Sigmoid colon (tissue), 7 donors: Measurements from ENCODE around the gene KCNJ5. TPM values are rescaled to one million over a fixed set of nuclear protein-coding genes. Genes with fewer than 3 reads are reported as not detected.

ENCODE experiments used
- DNase-seq: peaks from one replicate; pipeline ENCODE4 v3.0.0-alpha.2; 2019
- H3K27ac ChIP-seq, 4 donors: fragments of 200-600 bp; sonication (generic); one replicate each; pipeline ENCODE4 v1.5.1; 2016 to 2019; ENCODE audit warnings: mild to moderate bottlenecking in 1 of 4
- H3K27me3 ChIP-seq, 3 donors: fragments of 200-600 bp; sonication (generic); one replicate each; pipeline ENCODE4 v1.5.1; 2019; ENCODE audit warnings: mild to moderate bottlenecking in 1 of 3
- H3K36me3 ChIP-seq, 4 donors: fragments of 200-600 bp; sonication (generic); one replicate each; pipeline ENCODE4 v1.5.1; 2016 to 2019
- H3K4me1 ChIP-seq, 4 donors: fragments of 200-600 bp; sonication (generic); one replicate each; pipeline ENCODE4 v1.5.1; 2017 to 2019
- H3K4me3 ChIP-seq, 4 donors: fragments of 200-600 bp; sonication (generic); one replicate each; pipeline ENCODE4 v1.5.1; 2017 to 2019; ENCODE audit warnings: mild to moderate bottlenecking in 2 of 4, moderate library complexity in 1 of 4
- H3K9me3 ChIP-seq, 4 donors: fragments of 200-600 bp in 3 of 4; sonication (generic) in 3 of 4; one replicate each; pipeline versions ENCODE4 v1.5.1 to v1.6.1; 2013 to 2019
- CTCF ChIP-seq, 4 experiments: fragments of 450-650 bp in 3 of 4; fragments of 200-600 bp in 1 of 4; IDR thresholded peaks; one replicate each; pipeline ENCODE4 v1.5.1; 2016 to 2019; ENCODE audit warnings: antibody characterized with exemption in 4 of 4, mild to moderate bottlenecking in 3 of 4, moderate library complexity in 2 of 4
- EP300 ChIP-seq, 4 donors: sonication (generic); formaldehyde crosslinking; IDR thresholded peaks; one replicate each; pipeline ENCODE4 v1.6.1; 2017; ENCODE audit warnings: antibody characterized with exemption in 4 of 4
- POLR2A ChIP-seq, 2 donors: fragments of 450-650 bp; IDR thresholded peaks; one replicate each; pipeline ENCODE4 v1.6.1; 2016; ENCODE audit warnings: antibody characterized with exemption in 2 of 2, mild to moderate bottlenecking in 2 of 2, moderate library complexity in 2 of 2
- POLR2AphosphoS5 ChIP-seq, 4 donors: sonication (generic); formaldehyde crosslinking; IDR thresholded peaks; one replicate each; pipeline ENCODE4 v1.6.1; 2017; ENCODE audit warnings: antibody characterized with exemption in 4 of 4
- WGBS, 2 donors: extraction: QIAGEN DNeasy Blood & Tissue Kit; methylation state at CpG; one replicate each; pipeline ENCODE4 v1.1.7; 2013; 5-methylcytosine and 5-hydroxymethylcytosine counted together
- intact Hi-C: fragments of 100-400 bp; cut with DNase I; formaldehyde crosslinking; loops from one replicate; pipeline ENCODE4 v1.15.1; 2023
- polyA plus RNA-seq, 3 donors: library from polyadenylated mRNA; stranded (reverse); fragments of 200-250 nt; gene quantifications; one replicate each; pipeline ENCODE4 v1.2.3, GENCODE V29; 2013
- total RNA-seq, 4 donors: library from RNA; depleted of rRNA; stranded (reverse); fragments of >200 nt; gene quantifications; one replicate each; pipeline ENCODE4 v1.1.0, GENCODE V29; 2016
- donor health status: healthy with polysubstance abuse.
- donor health status: Bipolar disorder and iron deficiency.
- donor health status: healthy.

Gene KCNJ5
- total and polyA plus RNA-seq, 7 donors = 0.58 to 4.7 (median 2.0) TPM; not detected in 1

- Histone ChIP-seq H3K4me3 (no peak overlapping the region), H3K4me1 (no peaks in the 10 kb centered on the region), H3K27ac (no peak overlapping the region), H3K27me3 (no peaks in the 10 kb centered on the region), H3K36me3 (no peaks in the 10 kb centered on the region), H3K9me3 (no peaks in the 10 kb centered on the region)
- WGBS, 2 donors = 84% methylated on average over 6 of the region's 6 CpGs
- DNase-seq = no peak
- TF ChIP-seq CTCF (IDR thresholded peaks at IDR 0.05) (no peak), POLR2AphosphoS5 (IDR thresholded peaks at IDR 0.05) (no peak), POLR2A (IDR thresholded peaks at IDR 0.05) (no peak), EP300 (IDR thresholded peaks at IDR 0.05) (no peak)
- intact Hi-C loops = no loop called here
These were observed 19.1 kb upstream of the KCNJ5 start for GRCh38 chr11:128872094-128872493.

- Histone ChIP-seq H3K4me3 (no peak overlapping the region), H3K27ac (no peak overlapping the region), H3K4me1 (no peaks in the 10 kb centered on the region), H3K36me3 (no peaks in the 10 kb centered on the region), H3K9me3 (no peaks in the 10 kb centered on the region), H3K27me3 (no peaks in the 10 kb centered on the region)
- intact Hi-C loops = no loop called here
- TF ChIP-seq CTCF (IDR thresholded peaks at IDR 0.05) = no peak
- TF ChIP-seq POLR2A (IDR thresholded peaks at IDR 0.05) = no peak
- TF ChIP-seq EP300 (IDR thresholded peaks at IDR 0.05) = no peak
- no peak for TF ChIP-seq POLR2AphosphoS5 (IDR thresholded peaks at IDR 0.05)
- WGBS, 2 donors = 73 to 88% methylated on average over 3 of the region's 3 CpGs
- no peak for DNase-seq
These were observed 18.6 kb upstream of the KCNJ5 start for GRCh38 chr11:128872594-128872993.

GRCh38 chr11:128874427-128874826 is 16.7 kb upstream of the KCNJ5 start:
- TF ChIP-seq POLR2A (IDR thresholded peaks at IDR 0.05) (no peak), POLR2AphosphoS5 (IDR thresholded peaks at IDR 0.05) (no peak), EP300 (IDR thresholded peaks at IDR 0.05) (no peak), CTCF (IDR thresholded peaks at IDR 0.05) (no peak)
- WGBS, 2 donors = 71 to 81% methylated on average over 3 of the region's 3 CpGs
- DNase-seq = no peak

GRCh38 chr11:128876133-128876650 is 15.0 kb upstream of the KCNJ5 start:
- no peaks in the 10 kb centered on the region for H3K27me3 ChIP-seq
- H3K27ac ChIP-seq = no peak overlapping the region
- WGBS, 2 donors = 86 to 91% methylated on average over 22 of the region's 22 CpGs
- TF ChIP-seq CTCF (IDR thresholded peaks at IDR 0.05) (no peak), EP300 (IDR thresholded peaks at IDR 0.05) (no peak)
- H3K36me3 ChIP-seq = no peaks in the 10 kb centered on the region
- intact Hi-C loops = no loop called here
- DNase-seq = no peak
- no peak overlapping the region for H3K4me3 ChIP-seq
- H3K4me1 ChIP-seq = no peaks in the 10 kb centered on the region
- H3K9me3 ChIP-seq = no peaks in the 10 kb centered on the region

More at GRCh38 chr11:128874427-128874826, 16.7 kb upstream of the KCNJ5 start:
- intact Hi-C loops = no loop called here
- Histone ChIP-seq H3K4me1 (no peaks in the 10 kb centered on the region), H3K4me3 (no peak overlapping the region), H3K36me3 (no peaks in the 10 kb centered on the region), H3K9me3 (no peaks in the 10 kb centered on the region), H3K27me3 (no peaks in the 10 kb centered on the region), H3K27ac (no peak overlapping the region)

- H3K4me1 ChIP-seq = no peaks in the 10 kb centered on the region
- TF ChIP-seq EP300 (IDR thresholded peaks at IDR 0.05) (no peak), POLR2A (IDR thresholded peaks at IDR 0.05) (no peak), CTCF (IDR thresholded peaks at IDR 0.05) (no peak), POLR2AphosphoS5 (IDR thresholded peaks at IDR 0.05) (no peak)
- H3K27ac ChIP-seq = no peak overlapping the region
- DNase-seq = no peak
- no peaks in the 10 kb centered on the region for H3K9me3 ChIP-seq
- intact Hi-C loops = no loop called here
- no peaks in the 10 kb centered on the region for H3K27me3 ChIP-seq
- H3K36me3 ChIP-seq = no peaks in the 10 kb centered on the region
- no peak overlapping the region for H3K4me3 ChIP-seq
- 69 to 73% methylated on average over 5 of the region's 5 CpGs for WGBS, 2 donors
These were observed 13.4 kb upstream of the KCNJ5 start for GRCh38 chr11:128877726-128878125.
